ENCODE data around the gene CLDN15. TPM values are rescaled to one million over a fixed set of nuclear protein-coding genes. Genes with fewer than 3 reads are reported as not detected.

The CLDN15 gene
- polyA plus RNA-seq, 3 donors, result 19.3 TPM; not detected in 2

- H3K9me3 ChIP-seq (replicated peaks in 1 of 2; ENCODE audit: control insufficient read depth in 1 of 2, insufficient read depth in 1 of 2, low read length in 2 of 2), result no peaks in the 10 kb centered on the region
- intact Hi-C loops (cut with micrococcal nuclease), result no loop called here
- no peak overlapping the region for H3K27ac ChIP-seq (ENCODE audit: low read depth in 1 of 2, low read length in 2 of 2)
- no peaks in the 10 kb centered on the region for H3K36me3 ChIP-seq (replicated peaks in 1 of 2; ENCODE audit: control insufficient read depth in 1 of 2, insufficient read depth in 2 of 2, low read length in 2 of 2)
- no peaks in the 10 kb centered on the region for H3K79me2 ChIP-seq (ENCODE audit: insufficient read depth, low read length)
- Mint-ChIP-seq H3K4me1 (peaks cover 2% of the 10 kb centered on the region), H3K9me3 (peaks cover 0 to 3% (median 0%) of the 10 kb centered on the region in 7 donors), H3K36me3 (no peaks in the 10 kb centered on the region), H3K27ac (no peak overlapping the region), H3K27me3 (ENCODE audit: low read depth in 3 of 3) (peaks cover 13% of the 10 kb centered on the region in 3 donors), H3K4me3 (no peak overlapping the region)
- H3K4me3 ChIP-seq (replicated peaks in 1 of 3; ENCODE audit: low read depth in 2 of 3, low read length in 3 of 3), result no peak overlapping the region
- no peak for TF ChIP-seq CTCF (IDR thresholded peaks at IDR 0.05)
- no peak overlapping the region for H3K4me2 ChIP-seq (replicated peaks; ENCODE audit: extremely low read depth, low read length, poor library complexity, severe bottlenecking)
- no peak for DNase-seq
- no peaks in the 10 kb centered on the region for H3K4me1 ChIP-seq (ENCODE audit: control insufficient read depth in 1 of 2, insufficient read depth in 2 of 2, low read length in 2 of 2)
- no peaks in the 10 kb centered on the region for H3K27me3 ChIP-seq (ENCODE audit: control insufficient read depth in 2 of 2, insufficient read depth in 2 of 2, low read length in 2 of 2)
- H3K9ac ChIP-seq (ENCODE audit: insufficient read depth, low read length, poor library complexity, severe bottlenecking), result no peak overlapping the region
- no peak overlapping the region for H2AFZ ChIP-seq (ENCODE audit: insufficient read depth, low read depth, low read length, poor library complexity, severe bottlenecking)
- H4K20me1 ChIP-seq (ENCODE audit: insufficient read depth, low read length), result no peaks in the 10 kb centered on the region
- WGBS (ENCODE audit: insufficient coverage), result 100% methylated on average over 3 of the region's 4 CpGs
Measured at GRCh38 chr7:101273206-101273605, 35.6 kb upstream of the CLDN15 start.

DNA sequence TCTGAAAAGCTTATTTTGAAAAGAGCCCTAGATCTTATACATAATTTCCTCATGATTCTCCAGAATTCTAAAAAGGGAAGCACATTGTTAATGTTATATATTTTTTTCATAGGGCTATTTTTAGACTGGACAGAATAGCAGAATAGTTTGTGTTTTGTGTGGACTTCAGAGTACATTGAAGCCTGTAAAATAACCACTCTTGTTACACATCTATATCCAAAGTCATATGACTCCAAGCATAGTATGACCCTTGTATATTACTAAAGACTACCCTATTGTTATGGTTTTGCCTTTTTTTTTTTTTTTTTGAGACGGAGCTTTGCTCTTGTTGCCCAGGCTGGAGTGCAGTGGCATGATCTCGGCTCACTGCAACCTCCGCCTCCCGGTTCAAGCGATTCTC, 33.4 kb upstream of the CLDN15 start:
- Histone ChIP-seq H3K36me3 (replicated peaks in 1 of 2; ENCODE audit: control insufficient read depth in 1 of 2, insufficient read depth in 2 of 2, low read length in 2 of 2) (no peaks in the 10 kb centered on the region), H4K20me1 (ENCODE audit: insufficient read depth, low read length) (no peaks in the 10 kb centered on the region), H3K9me3 (replicated peaks in 1 of 2; ENCODE audit: control insufficient read depth in 1 of 2, insufficient read depth in 1 of 2, low read length in 2 of 2) (no peaks in the 10 kb centered on the region), H2AFZ (ENCODE audit: insufficient read depth, low read depth, low read length, poor library complexity, severe bottlenecking) (no peak overlapping the region), H3K79me2 (ENCODE audit: insufficient read depth, low read length) (no peaks in the 10 kb centered on the region), H3K27ac (ENCODE audit: low read depth in 1 of 2, low read length in 2 of 2) (no peak overlapping the region), H3K9ac (ENCODE audit: insufficient read depth, low read length, poor library complexity, severe bottlenecking) (no peak overlapping the region), H3K4me2 (replicated peaks; ENCODE audit: extremely low read depth, low read length, poor library complexity, severe bottlenecking) (no peak overlapping the region), H3K4me3 (replicated peaks in 1 of 3; ENCODE audit: low read depth in 2 of 3, low read length in 3 of 3) (no peak overlapping the region), H3K4me1 (ENCODE audit: control insufficient read depth in 1 of 2, insufficient read depth in 2 of 2, low read length in 2 of 2) (no peaks in the 10 kb centered on the region), H3K27me3 (ENCODE audit: control insufficient read depth in 2 of 2, insufficient read depth in 2 of 2, low read length in 2 of 2) (no peaks in the 10 kb centered on the region)
- peaks cover 5 to 16% (median 12%) of the 10 kb centered on the region in 3 donors for H3K27me3 Mint-ChIP-seq (ENCODE audit: low read depth in 3 of 3)
- DNase-seq, result no peak
- no peaks in the 10 kb centered on the region for H3K36me3 Mint-ChIP-seq
- peaks cover 2% of the 10 kb centered on the region for H3K4me1 Mint-ChIP-seq
- no peak for TF ChIP-seq CTCF (IDR thresholded peaks at IDR 0.05)
- peaks cover 0 to 3% (median 0%) of the 10 kb centered on the region in 7 donors for H3K9me3 Mint-ChIP-seq
- intact Hi-C loops (cut with micrococcal nuclease), result no loop called here
- H3K27ac Mint-ChIP-seq, result no peak overlapping the region
- H3K4me3 Mint-ChIP-seq, result no peak overlapping the region
- no CpG with 5 or more reads among the region's 5 CpGs for WGBS (ENCODE audit: insufficient coverage)

All from CD14-positive monocyte (primary cell).